H9 (cell line): Measurements from ENCODE around the gene FRYL. TPM values are rescaled to one million over a fixed set of nuclear protein-coding genes. Genes with fewer than 3 reads are reported as not detected.

ENCODE experiments used
- DNase-seq: peaks from one replicate; pipeline ENCODE4 v3.0.0-alpha.2; 2017
- H2AFZ ChIP-seq: one replicate; pipeline ENCODE4 v1.6.1; 2013; ENCODE audit warnings: mild to moderate bottlenecking, low read length, control low read depth, moderate library complexity
- H2AK5ac ChIP-seq: 2 replicates; pipeline ENCODE4 v1.6.1; 2013; ENCODE audit warnings: low read length, control low read depth, mixed read lengths; ENCODE audit not compliant: insufficient read length
- H2BK120ac ChIP-seq: one replicate; pipeline ENCODE4 v1.6.1; 2013; ENCODE audit warnings: low read depth, mild to moderate bottlenecking, low read length, control low read depth, inconsistent platforms; ENCODE audit not compliant: poor library complexity, severe bottlenecking
- H2BK12ac ChIP-seq: 2 replicates; pipeline ENCODE4 v1.6.1; 2013; ENCODE audit warnings: low read length, control low read depth, mixed read lengths, low read depth; ENCODE audit not compliant: insufficient read length
- H2BK15ac ChIP-seq: 2 replicates; pipeline ENCODE4 v1.6.1; 2013; ENCODE audit warnings: low read depth, low read length, control low read depth
- H2BK20ac ChIP-seq: one replicate; pipeline ENCODE4 v1.6.1; 2013; ENCODE audit warnings: low read depth, mild to moderate bottlenecking, low read length, control low read depth, inconsistent platforms; ENCODE audit not compliant: poor library complexity, severe bottlenecking
- H2BK5ac ChIP-seq: 2 replicates; pipeline ENCODE4 v1.6.1; 2013; ENCODE audit warnings: low read length, control low read depth, mixed read lengths; ENCODE audit not compliant: insufficient read length
- H3K14ac ChIP-seq: 2 replicates; pipeline ENCODE4 v1.6.1; 2013; ENCODE audit warnings: low read length, control low read depth; ENCODE audit not compliant: insufficient read depth
- H3K18ac ChIP-seq: 2 replicates; pipeline ENCODE4 v1.6.1; 2013; ENCODE audit warnings: low read depth, mild to moderate bottlenecking, mixed read lengths, low read length, control low read depth; ENCODE audit not compliant: insufficient read length
- H3K23ac ChIP-seq: 2 replicates; pipeline ENCODE4 v1.6.1; 2013; ENCODE audit warnings: low read length, control low read depth, mixed read lengths, low read depth; ENCODE audit not compliant: insufficient read length
- H3K23me2 ChIP-seq: 2 replicates; pipeline ENCODE4 v1.6.1; 2013; ENCODE audit warnings: low read depth, mild to moderate bottlenecking, mixed read lengths, low read length, control low read depth; ENCODE audit not compliant: insufficient read length, poor library complexity, severe bottlenecking
- H3K27ac ChIP-seq: 2 replicates; pipeline ENCODE4 v1.5.1; 2013; ENCODE audit warnings: low read length, control low read depth, mixed read lengths, low read depth; ENCODE audit not compliant: insufficient read length
- H3K27me3 ChIP-seq: 2 replicates; pipeline ENCODE4 v1.6.1; 2013; ENCODE audit warnings: low read length, control low read depth, inconsistent platforms; ENCODE audit not compliant: insufficient read depth
- H3K4ac ChIP-seq: 2 replicates; pipeline ENCODE4 v1.6.1; 2013; ENCODE audit warnings: low read depth, mild to moderate bottlenecking, control low read depth, inconsistent platforms, low read length, moderate library complexity
- H3K4me1 ChIP-seq: 2 replicates; pipeline ENCODE4 v1.6.1; 2013; ENCODE audit warnings: low read length, control low read depth, inconsistent platforms; ENCODE audit not compliant: insufficient read depth
- H3K4me2 ChIP-seq: 2 replicates; pipeline ENCODE4 v1.6.1; 2013; ENCODE audit warnings: low read length, control low read depth, mixed read lengths; ENCODE audit not compliant: insufficient read length, insufficient read depth
- H3K56ac ChIP-seq: 2 replicates; pipeline ENCODE4 v1.6.1; 2013; ENCODE audit warnings: low read depth, mild to moderate bottlenecking, mixed read lengths, low read length, control low read depth; ENCODE audit not compliant: insufficient read length
- H3K79me1 ChIP-seq: 2 replicates; pipeline ENCODE4 v1.6.1; 2013; ENCODE audit warnings: low read depth, mild to moderate bottlenecking, moderate library complexity, low read length, control low read depth, inconsistent platforms; ENCODE audit not compliant: insufficient read depth, poor library complexity, severe bottlenecking
- H3K79me2 ChIP-seq: 2 replicates; pipeline ENCODE4 v1.6.1; 2013; ENCODE audit warnings: low read length, control low read depth, inconsistent platforms; ENCODE audit not compliant: insufficient read depth
- H3K9ac ChIP-seq: 2 replicates; pipeline ENCODE4 v1.6.1; 2013; ENCODE audit warnings: low read length, control low read depth, mixed read lengths; ENCODE audit not compliant: insufficient read length; ENCODE audit errors: extremely low read depth
- H3K9me3 ChIP-seq: one replicate; pipeline ENCODE4 v1.6.1; 2013; ENCODE audit warnings: low read depth, low read length, inconsistent platforms; ENCODE audit not compliant: control insufficient read depth
- H3T11ph ChIP-seq: one replicate; pipeline ENCODE4 v1.6.1; 2013; ENCODE audit warnings: mild to moderate bottlenecking, low read length, control low read depth, inconsistent platforms
- H4K20me1 ChIP-seq: one replicate; pipeline ENCODE4 v1.6.1; 2013; ENCODE audit not compliant: control insufficient read depth, insufficient read length, insufficient read depth
- H4K5ac ChIP-seq: 2 replicates; pipeline ENCODE4 v1.6.1; 2013; ENCODE audit warnings: low read depth, mild to moderate bottlenecking, mixed read lengths, low read length, control low read depth; ENCODE audit not compliant: insufficient read length
- H4K8ac ChIP-seq: replicated peaks from 2 replicates; pipeline ENCODE4 v1.6.1; 2013; ENCODE audit warnings: low read length, control low read depth, mixed read lengths, low read depth; ENCODE audit not compliant: insufficient read length
- H4K91ac ChIP-seq: 2 replicates; pipeline ENCODE4 v1.6.1; 2013; ENCODE audit warnings: low read depth, mild to moderate bottlenecking, moderate library complexity, mixed read lengths, low read length, control low read depth; ENCODE audit not compliant: insufficient read length
- H3K27ac Mint-ChIP-seq, 3 experiments: 2 replicates in 2 of 3; 3 replicates in 1 of 3; pipeline ENCODE4 v1.8.0; 2020 to 2021; ENCODE audit warnings: mixed read lengths in 3 of 3, mild to moderate bottlenecking in 1 of 3, moderate library complexity in 1 of 3
- H3K27me3 Mint-ChIP-seq: 2 replicates; pipeline ENCODE4 v1.8.0; 2021; ENCODE audit warnings: low read depth, mild to moderate bottlenecking, moderate library complexity, mixed read lengths
- H3K36me3 Mint-ChIP-seq, 3 experiments: 2 replicates in 2 of 3; 3 replicates in 1 of 3; pipeline ENCODE4 v1.8.0; 2020 to 2021; ENCODE audit warnings: low read depth in 3 of 3, mixed read lengths in 3 of 3; ENCODE audit not compliant: insufficient read depth in 1 of 3
- H3K4me1 Mint-ChIP-seq, 2 experiments: 2 replicates each; pipeline ENCODE4 v1.8.0; 2020; ENCODE audit warnings: mixed read lengths in 2 of 2
- H3K4me3 Mint-ChIP-seq, 2 experiments: 2 replicates in 1 of 2; 3 replicates in 1 of 2; pipeline ENCODE4 v1.8.0; 2020 to 2021; ENCODE audit warnings: mild to moderate bottlenecking in 2 of 2, mixed read lengths in 2 of 2, moderate library complexity in 1 of 2
- H3K9me3 Mint-ChIP-seq, 2 experiments: 2 replicates in 1 of 2; 3 replicates in 1 of 2; pipeline ENCODE4 v1.8.0; 2020; ENCODE audit warnings: mild to moderate bottlenecking in 2 of 2, mixed read lengths in 2 of 2, moderate library complexity in 1 of 2
- WGBS: extraction: QIAGEN DNeasy Blood & Tissue Kit; methylation state at CpG from one replicate; pipeline ENCODE4 v1.1.7; 2013; ENCODE audit warnings: missing lambda C conversion rate, low lambda C conversion rate, mixed read lengths; ENCODE audit not compliant: insufficient read length; ENCODE audit errors: extremely low coverage; 5-methylcytosine and 5-hydroxymethylcytosine counted together
- total RNA-seq: library from RNA; stranded (reverse); gene quantifications from 2 replicates; pipeline ENCODE4 v1.2.1, GENCODE V29; 2021
- TF ChIP-seq, protein P1 (sequence below): fragments of 200-600 bp; sonication (generic); conservative IDR thresholded peaks from 3 replicates; pipeline ENCODE4 v1.8.0; 2021; ENCODE audit warnings: antibody characterized with exemption, mild to moderate bottlenecking

The FRYL gene
- total RNA-seq, 1 experiment from 2014 or later: 31.5 TPM

DNA sequence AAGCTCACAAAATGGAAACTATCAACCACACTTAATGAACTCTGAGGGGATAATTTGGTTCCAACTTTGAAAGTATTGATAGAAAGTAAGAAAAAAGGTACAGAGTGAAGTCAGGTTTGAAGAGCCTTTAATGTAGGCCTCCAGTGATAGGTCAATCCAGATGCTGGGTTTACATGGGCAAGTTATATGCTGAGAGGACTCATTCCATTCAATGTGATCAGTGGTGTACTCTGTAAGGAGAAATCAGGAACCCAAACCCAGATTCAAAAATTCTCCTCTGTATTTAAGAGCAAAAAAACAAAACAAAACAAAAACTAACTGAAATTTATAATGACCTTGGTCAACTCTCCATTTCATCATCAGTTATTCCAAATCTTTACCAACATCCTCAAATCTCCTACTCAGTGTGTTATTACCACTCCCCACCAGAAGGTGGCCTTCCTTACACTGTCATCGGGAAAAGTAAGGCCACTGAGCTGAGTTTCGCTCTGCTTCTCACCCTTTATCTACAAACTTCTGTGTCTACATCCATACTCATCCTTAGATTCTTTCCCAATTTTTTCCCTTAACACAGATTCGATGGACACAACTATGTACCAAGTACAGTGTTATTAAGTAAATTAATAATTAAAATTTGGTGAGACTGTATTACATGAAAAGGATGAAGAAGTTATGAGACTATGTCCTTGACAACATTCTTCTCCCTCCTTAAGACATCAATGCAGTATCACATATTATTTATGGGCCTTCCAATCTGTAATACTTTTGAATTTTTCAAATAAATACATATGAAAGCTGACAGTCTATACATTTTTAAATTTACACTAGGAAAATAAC, 201.7 kb downstream of the FRYL start:
- H3K27ac ChIP-seq: no peak overlapping the region

More for the DNA sequence above, 201.7 kb downstream of the FRYL start:
- no peaks in the 10 kb centered on the region for H3K79me1 ChIP-seq
- H2AFZ ChIP-seq: no peak overlapping the region
- no peak overlapping the region for H3K23ac ChIP-seq
- no peak overlapping the region for H2BK15ac ChIP-seq
- H4K5ac ChIP-seq: no peak overlapping the region
- H4K91ac ChIP-seq: no peak overlapping the region
- H3K56ac ChIP-seq: no peak overlapping the region
- DNase-seq: peak; percentile 37
- no peaks in the 10 kb centered on the region for H4K20me1 ChIP-seq
- peaks cover 10 to 31% (median 29%) of the 10 kb centered on the region in 3 experiments; a peak in 5 of 7 replicates for H3K36me3 Mint-ChIP-seq
- no peaks in the 10 kb centered on the region for H3K23me2 ChIP-seq
- H3K9me3 ChIP-seq: no peaks in the 10 kb centered on the region
- H3K27ac Mint-ChIP-seq: peak overlapping the region in 1 of 3 experiments; percentile 11; a peak in 1 of 7 replicates
- no peak overlapping the region for H2BK12ac ChIP-seq
- H3K14ac ChIP-seq: no peak overlapping the region
- H2BK5ac ChIP-seq: no peak overlapping the region
- H3K79me2 ChIP-seq: no peaks in the 10 kb centered on the region
- TF ChIP-seq, protein P1, sequence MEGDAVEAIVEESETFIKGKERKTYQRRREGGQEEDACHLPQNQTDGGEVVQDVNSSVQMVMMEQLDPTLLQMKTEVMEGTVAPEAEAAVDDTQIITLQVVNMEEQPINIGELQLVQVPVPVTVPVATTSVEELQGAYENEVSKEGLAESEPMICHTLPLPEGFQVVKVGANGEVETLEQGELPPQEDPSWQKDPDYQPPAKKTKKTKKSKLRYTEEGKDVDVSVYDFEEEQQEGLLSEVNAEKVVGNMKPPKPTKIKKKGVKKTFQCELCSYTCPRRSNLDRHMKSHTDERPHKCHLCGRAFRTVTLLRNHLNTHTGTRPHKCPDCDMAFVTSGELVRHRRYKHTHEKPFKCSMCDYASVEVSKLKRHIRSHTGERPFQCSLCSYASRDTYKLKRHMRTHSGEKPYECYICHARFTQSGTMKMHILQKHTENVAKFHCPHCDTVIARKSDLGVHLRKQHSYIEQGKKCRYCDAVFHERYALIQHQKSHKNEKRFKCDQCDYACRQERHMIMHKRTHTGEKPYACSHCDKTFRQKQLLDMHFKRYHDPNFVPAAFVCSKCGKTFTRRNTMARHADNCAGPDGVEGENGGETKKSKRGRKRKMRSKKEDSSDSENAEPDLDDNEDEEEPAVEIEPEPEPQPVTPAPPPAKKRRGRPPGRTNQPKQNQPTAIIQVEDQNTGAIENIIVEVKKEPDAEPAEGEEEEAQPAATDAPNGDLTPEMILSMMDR: peak; percentile 90
- H3T11ph ChIP-seq: no peak overlapping the region
- H2BK120ac ChIP-seq: no peak overlapping the region
- no peak overlapping the region for H2AK5ac ChIP-seq
- no CpG with 5 or more reads among the region's 3 CpGs for WGBS
- H2BK20ac ChIP-seq: no peak overlapping the region
- H3K4me1 ChIP-seq: no peaks in the 10 kb centered on the region
- H3K4me2 ChIP-seq: no peak overlapping the region
- H3K9me3 Mint-ChIP-seq: no peaks in the 10 kb centered on the region
- no peak overlapping the region for H3K9ac ChIP-seq
- H3K27me3 Mint-ChIP-seq: no peaks in the 10 kb centered on the region
- H3K27me3 ChIP-seq: no peaks in the 10 kb centered on the region
- no peak overlapping the region for H3K4me3 Mint-ChIP-seq
- no peak overlapping the region for H4K8ac ChIP-seq
- H3K4ac ChIP-seq: no peak overlapping the region
- H3K4me1 Mint-ChIP-seq: no peaks in the 10 kb centered on the region
- H3K18ac ChIP-seq: no peak overlapping the region
